ENCODE measurements around the gene GLIPR1. TPM values are rescaled to one million over a fixed set of nuclear protein-coding genes. Genes with fewer than 3 reads are reported as not detected.

The GLIPR1 gene
- total and polyA plus RNA-seq, 10 of the 15 experiments (the other 5 are each of a cell fraction or from before 2014, with no cell fraction given): 18.2 to 62.6 (median 32.2) TPM

- no TSS peak for BruUV-seq (replicated peaks)
- ChIA-PET RAD21 (ENCODE audit: unreplicated experiment) (interaction anchor here (0.6 to 1.3 kb wide), 5 partner anchors 46 to 70 kb away, joined by 3 to 7 read pairs (median 5); no protein-coding TSS in a partner anchor), POLR2A (no interaction called here), SMC1A (ENCODE audit: uncharacterized antibody, unreplicated experiment) (interaction anchor here (0.9 to 3.3 kb wide), 6 partner anchors 35 to 106 kb away, joined by 3 to 21 read pairs (median 4); partner anchors contain the start of gene KRR1), CTCF (interaction anchor here (0.7 to 2.6 kb wide), 11 partner anchors 9 to 641 kb away, joined by 3 to 25 read pairs (median 3); partner anchors contain the start of gene GLIPR1L1)
- Histone ChIP-seq H4K20me1 (ENCODE audit: control insufficient read depth, insufficient read depth) (no peaks in the 10 kb centered on the region), H3K9me3 (replicated peaks; ENCODE audit: control insufficient read depth, insufficient read depth, low read length) (no peaks in the 10 kb centered on the region; the same call in 2 of the 3 replicates), H3K36me3 (ENCODE audit: control insufficient read depth in 2 of 2, insufficient read depth in 2 of 2, low read length in 1 of 2) (no peaks in the 10 kb centered on the region), H2AFZ (ENCODE audit: control insufficient read depth, low read depth, low read length) (no peak overlapping the region), H3K4me2 (ENCODE audit: control insufficient read depth, insufficient read depth) (no peak overlapping the region), H3K4me1 (ENCODE audit: control insufficient read depth, insufficient read depth, low read length) (no peaks in the 10 kb centered on the region), H3K4me3 (no peak overlapping the region), H3K79me2 (ENCODE audit: control insufficient read depth, insufficient read depth, low read length) (no peaks in the 10 kb centered on the region), H3K27ac (ENCODE audit: control insufficient read depth, insufficient read depth) (no peak overlapping the region), H3K9ac (ENCODE audit: control insufficient read depth, insufficient read depth, low read length) (no peak overlapping the region), H3K27me3 (replicated peaks in 1 of 2; ENCODE audit: control insufficient read depth in 2 of 2, insufficient read depth in 2 of 2, low read length in 1 of 2) (no peaks in the 10 kb centered on the region)
- intact Hi-C loops (cut with micrococcal nuclease; ENCODE audit: unreplicated experiment): loop anchor here (1.0 to 5.0 kb wide), 2 partner anchors 52 to 70 kb away; no protein-coding TSS in a partner anchor
- ATAC-seq: peak; percentile 93
- no peak for DNase-seq (ENCODE audit: low read depth, low spot score)
- in situ Hi-C loops (cut with MboI): no loop called here
- 0% methylated on average over 2 of the region's 2 CpGs for WGBS (ENCODE audit: insufficient coverage, insufficient replicate concordance, low lambda C conversion rate, missing lambda C conversion rate)
- FAIRE-seq: no peak
- TF ChIP-seq SMC3 (IDR thresholded peaks at IDR 0.05; ENCODE audit: borderline replicate concordance, low read length) (peak; percentile 25; the same call in 1 of the 2 replicates), MTA3 (IDR thresholded peaks at IDR 0.05; ENCODE audit: borderline replicate concordance, low read length) (no peak), RAD21 (IDR thresholded peaks at IDR 0.05; ENCODE audit: insufficient read depth, low read depth, low read length) (peak; percentile 48)
- TF ChIP-seq, protein P1, sequence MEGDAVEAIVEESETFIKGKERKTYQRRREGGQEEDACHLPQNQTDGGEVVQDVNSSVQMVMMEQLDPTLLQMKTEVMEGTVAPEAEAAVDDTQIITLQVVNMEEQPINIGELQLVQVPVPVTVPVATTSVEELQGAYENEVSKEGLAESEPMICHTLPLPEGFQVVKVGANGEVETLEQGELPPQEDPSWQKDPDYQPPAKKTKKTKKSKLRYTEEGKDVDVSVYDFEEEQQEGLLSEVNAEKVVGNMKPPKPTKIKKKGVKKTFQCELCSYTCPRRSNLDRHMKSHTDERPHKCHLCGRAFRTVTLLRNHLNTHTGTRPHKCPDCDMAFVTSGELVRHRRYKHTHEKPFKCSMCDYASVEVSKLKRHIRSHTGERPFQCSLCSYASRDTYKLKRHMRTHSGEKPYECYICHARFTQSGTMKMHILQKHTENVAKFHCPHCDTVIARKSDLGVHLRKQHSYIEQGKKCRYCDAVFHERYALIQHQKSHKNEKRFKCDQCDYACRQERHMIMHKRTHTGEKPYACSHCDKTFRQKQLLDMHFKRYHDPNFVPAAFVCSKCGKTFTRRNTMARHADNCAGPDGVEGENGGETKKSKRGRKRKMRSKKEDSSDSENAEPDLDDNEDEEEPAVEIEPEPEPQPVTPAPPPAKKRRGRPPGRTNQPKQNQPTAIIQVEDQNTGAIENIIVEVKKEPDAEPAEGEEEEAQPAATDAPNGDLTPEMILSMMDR (IDR thresholded peaks at IDR 0.05 in 2 of 3, conservative IDR thresholded peaks at IDR 0.05 in 1 of 3; ENCODE audit: control insufficient read depth in 2 of 3, extremely low read depth in 1 of 3, insufficient read depth in 1 of 3, low read depth in 3 of 3, low read length in 3 of 3): peak; percentile 35 to 42 (median 41); a peak in 3 of 6 replicates
These were observed 43.0 kb upstream of the GLIPR1 start for GRCh38 chr12:75437564-75437963.

Data from GM12878 (cell line).